Neural progenitor cell (in vitro differentiated cells): ENCODE measurements around the gene ATP2A3. TPM values are rescaled to one million over a fixed set of nuclear protein-coding genes. Genes with fewer than 3 reads are reported as not detected.

ENCODE experiments used
- DNase-seq: peaks from one replicate; pipeline ENCODE4 v3.0.0-alpha.2; 2016; ENCODE audit warnings: low spot score
- H2AFZ ChIP-seq: fragments of 200-600 bp; sonication (generic); replicated peaks from 2 replicates; pipeline ENCODE4 v1.6.1; 2016; ENCODE audit warnings: antibody characterized with exemption
- H3F3A ChIP-seq: fragments of 200-600 bp; sonication (generic); 2 replicates; pipeline ENCODE4 v1.6.1; 2016; ENCODE audit warnings: antibody characterized with exemption, low read depth
- H3K27ac ChIP-seq: fragments of 200-600 bp; sonication (generic); 2 replicates; pipeline ENCODE4 v1.5.1; 2016; ENCODE audit warnings: mild to moderate bottlenecking
- H3K27me3 ChIP-seq: fragments of 200-600 bp; sonication (generic); 2 replicates; pipeline ENCODE4 v1.6.1; 2016; ENCODE audit warnings: mild to moderate bottlenecking, moderate library complexity
- H3K36me3 ChIP-seq: fragments of 200-600 bp; sonication (generic); 2 replicates; pipeline ENCODE4 v1.5.1; 2016
- H3K4me1 ChIP-seq: fragments of 200-600 bp; sonication (generic); 2 replicates; pipeline ENCODE4 v1.6.1; 2016; ENCODE audit warnings: mixed run types
- H3K4me2 ChIP-seq: fragments of 200-600 bp; sonication (generic); 2 replicates; pipeline ENCODE4 v1.6.1; 2016
- H3K4me3 ChIP-seq: fragments of 200-600 bp; sonication (generic); 2 replicates; pipeline ENCODE4 v1.5.1; 2016
- H3K79me2 ChIP-seq: fragments of 200-600 bp; sonication (generic); 2 replicates; pipeline ENCODE4 v1.6.1; 2016; ENCODE audit warnings: low read depth
- H3K9ac ChIP-seq: fragments of 200-600 bp; sonication (generic); 2 replicates; pipeline ENCODE4 v1.6.1; 2016
- H3K9me3 ChIP-seq: fragments of 200-600 bp; sonication (generic); 2 replicates; pipeline ENCODE4 v1.5.1; 2016; ENCODE audit warnings: low read depth
- H4K20me1 ChIP-seq: fragments of 200-600 bp; sonication (generic); 2 replicates; pipeline ENCODE4 v1.6.1; 2016; ENCODE audit warnings: low read depth
- H3K27ac Mint-ChIP-seq: 3 replicates; pipeline ENCODE4 v1.8.0; 2021; ENCODE audit warnings: mixed read lengths
- H3K27me3 Mint-ChIP-seq: 2 replicates; pipeline ENCODE4 v1.8.0; 2022; ENCODE audit warnings: low read depth, mild to moderate bottlenecking, inconsistent platforms, moderate library complexity, mixed read lengths; ENCODE audit not compliant: insufficient read depth
- H3K36me3 Mint-ChIP-seq: 3 replicates; pipeline ENCODE4 v1.8.0; 2021; ENCODE audit warnings: mixed read lengths
- H3K4me1 Mint-ChIP-seq: 3 replicates; pipeline ENCODE4 v1.8.0; 2021; ENCODE audit warnings: mixed read lengths
- H3K4me3 Mint-ChIP-seq: 3 replicates; pipeline ENCODE4 v1.8.0; 2021; ENCODE audit warnings: mild to moderate bottlenecking, moderate library complexity, mixed read lengths
- H3K9me3 Mint-ChIP-seq: 3 replicates; pipeline ENCODE4 v1.8.0; 2020; ENCODE audit warnings: mixed read lengths
- EZH2 ChIP-seq: fragments of 200-600 bp; sonication (generic); IDR thresholded peaks from 2 replicates; pipeline ENCODE4 v1.6.1; 2017; ENCODE audit warnings: antibody characterized with exemption, mild to moderate bottlenecking, moderate library complexity
- EZH2phosphoT487 ChIP-seq: fragments of 200-600 bp; sonication (generic); IDR thresholded peaks from 2 replicates; pipeline ENCODE4 v1.6.1; 2017; ENCODE audit warnings: antibody characterized with exemption
- total RNA-seq: library from RNA; depleted of rRNA; stranded (reverse); fragments of >200 nt; gene quantifications from 2 replicates; pipeline ENCODE4 v1.2.3, GENCODE V29; 2015; ENCODE audit warnings: low replicate concordance
- TF ChIP-seq, protein P1 (sequence below): fragments of 200-600 bp; sonication (generic); IDR thresholded peaks from 2 replicates; pipeline ENCODE4 v1.5.1; 2017; ENCODE audit warnings: antibody characterized with exemption, mild to moderate bottlenecking

ATP2A3 gene
- total RNA-seq, 1 donor from 2014 or later, result 0.65 TPM

DNA sequence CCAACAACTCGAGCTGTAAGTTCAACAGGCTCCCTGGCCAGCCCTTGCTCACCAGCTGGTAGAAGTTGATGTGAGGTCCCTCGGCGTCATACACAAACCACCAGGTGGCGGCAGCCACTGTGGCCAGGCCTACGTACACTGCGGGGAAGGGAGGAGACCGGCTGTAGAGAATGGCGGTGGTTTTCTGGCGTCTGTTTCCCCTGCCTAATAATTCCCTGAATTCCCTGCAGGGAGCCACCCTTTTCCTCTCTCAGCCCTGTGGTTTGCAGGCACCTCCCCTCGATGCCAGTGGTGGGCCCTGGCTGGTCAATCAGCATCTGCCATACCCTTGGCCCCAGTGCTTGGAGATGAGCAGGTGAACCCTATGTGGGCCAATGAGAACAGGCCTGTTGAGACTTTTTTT lies 29.1 kb downstream of the ATP2A3 start:
- no peaks in the 10 kb centered on the region for H3K36me3 Mint-ChIP-seq
- H3K9me3 ChIP-seq, result no peaks in the 10 kb centered on the region

GRCh38 chr17:3929764-3930163 lies 34.5 kb downstream of the ATP2A3 start:
- Mint-ChIP-seq H3K27me3 (peaks cover 6% of the 10 kb centered on the region), H3K4me3 (no peak overlapping the region), H3K4me1 (peaks cover 16% of the 10 kb centered on the region), H3K27ac (no peak overlapping the region), H3K36me3 (no peaks in the 10 kb centered on the region), H3K9me3 (no peaks in the 10 kb centered on the region)
- H3K79me2 ChIP-seq, result no peaks in the 10 kb centered on the region
- H2AFZ ChIP-seq, result no peak overlapping the region
- no peaks in the 10 kb centered on the region for H3K27me3 ChIP-seq
- DNase-seq, result no peak
- H3K9ac ChIP-seq, result no peak overlapping the region
- no peaks in the 10 kb centered on the region for H3K9me3 ChIP-seq
- H3F3A ChIP-seq, result no peaks in the 10 kb centered on the region
- H3K4me2 ChIP-seq, result no peak overlapping the region
- H3K4me3 ChIP-seq, result no peak overlapping the region
- no peak overlapping the region for H3K27ac ChIP-seq
- no peaks in the 10 kb centered on the region for H4K20me1 ChIP-seq
- H3K36me3 ChIP-seq, result no peaks in the 10 kb centered on the region
- TF ChIP-seq EZH2phosphoT487 (no peak), EZH2 (no peak)
- TF ChIP-seq, protein P1, sequence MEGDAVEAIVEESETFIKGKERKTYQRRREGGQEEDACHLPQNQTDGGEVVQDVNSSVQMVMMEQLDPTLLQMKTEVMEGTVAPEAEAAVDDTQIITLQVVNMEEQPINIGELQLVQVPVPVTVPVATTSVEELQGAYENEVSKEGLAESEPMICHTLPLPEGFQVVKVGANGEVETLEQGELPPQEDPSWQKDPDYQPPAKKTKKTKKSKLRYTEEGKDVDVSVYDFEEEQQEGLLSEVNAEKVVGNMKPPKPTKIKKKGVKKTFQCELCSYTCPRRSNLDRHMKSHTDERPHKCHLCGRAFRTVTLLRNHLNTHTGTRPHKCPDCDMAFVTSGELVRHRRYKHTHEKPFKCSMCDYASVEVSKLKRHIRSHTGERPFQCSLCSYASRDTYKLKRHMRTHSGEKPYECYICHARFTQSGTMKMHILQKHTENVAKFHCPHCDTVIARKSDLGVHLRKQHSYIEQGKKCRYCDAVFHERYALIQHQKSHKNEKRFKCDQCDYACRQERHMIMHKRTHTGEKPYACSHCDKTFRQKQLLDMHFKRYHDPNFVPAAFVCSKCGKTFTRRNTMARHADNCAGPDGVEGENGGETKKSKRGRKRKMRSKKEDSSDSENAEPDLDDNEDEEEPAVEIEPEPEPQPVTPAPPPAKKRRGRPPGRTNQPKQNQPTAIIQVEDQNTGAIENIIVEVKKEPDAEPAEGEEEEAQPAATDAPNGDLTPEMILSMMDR, result no peak
- H3K4me1 ChIP-seq, result no peaks in the 10 kb centered on the region

More for the DNA sequence above, 29.1 kb downstream of the ATP2A3 start:
- H3K36me3 ChIP-seq, result no peaks in the 10 kb centered on the region
- H4K20me1 ChIP-seq, result no peaks in the 10 kb centered on the region
- Mint-ChIP-seq H3K27me3 (no peaks in the 10 kb centered on the region), H3K9me3 (no peaks in the 10 kb centered on the region), H3K27ac (no peak overlapping the region), H3K4me3 (no peak overlapping the region), H3K4me1 (peaks cover 7% of the 10 kb centered on the region)
- peak overlapping the region; percentile 70 for H2AFZ ChIP-seq
- no peak overlapping the region for H3K4me3 ChIP-seq
- H3F3A ChIP-seq, result no peaks in the 10 kb centered on the region
- H3K4me2 ChIP-seq, result no peak overlapping the region
- peak; percentile 90 for DNase-seq
- no peak overlapping the region for H3K27ac ChIP-seq
- TF ChIP-seq EZH2phosphoT487, result no peak
- TF ChIP-seq, protein P1, result peak; percentile 77
- no peak for TF ChIP-seq EZH2
- no peaks in the 10 kb centered on the region for H3K4me1 ChIP-seq
- no peaks in the 10 kb centered on the region for H3K79me2 ChIP-seq
- no peak overlapping the region for H3K9ac ChIP-seq
- H3K27me3 ChIP-seq, result no peaks in the 10 kb centered on the region

DNA sequence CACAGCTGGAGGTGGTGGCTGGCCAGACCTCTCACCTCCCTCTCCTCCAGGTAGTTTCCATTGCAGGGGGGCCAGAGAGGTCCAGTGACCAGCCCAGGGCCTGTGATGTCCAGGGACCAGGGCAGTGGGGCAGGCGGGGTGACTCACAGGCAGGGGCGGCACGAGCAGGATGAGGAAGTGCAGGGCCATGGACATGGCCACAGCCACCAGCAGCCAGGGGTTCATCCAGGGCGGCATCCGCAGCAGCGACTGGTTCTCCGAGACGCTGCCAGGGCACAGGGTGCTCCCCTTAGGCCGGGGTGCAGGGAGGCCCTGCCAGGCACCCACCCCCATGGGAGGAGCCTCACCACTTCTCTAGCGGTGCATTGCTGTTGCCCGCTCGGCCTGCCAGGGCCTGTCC lies 35.1 kb downstream of the ATP2A3 start:
- no peaks in the 10 kb centered on the region for H3K9me3 Mint-ChIP-seq
- H3K27me3 Mint-ChIP-seq, result peaks cover 9% of the 10 kb centered on the region
- no peak for TF ChIP-seq EZH2phosphoT487
- TF ChIP-seq EZH2, result no peak
- TF ChIP-seq, protein P1, result no peak
- Histone ChIP-seq H3K27me3 (no peaks in the 10 kb centered on the region), H3K4me1 (no peaks in the 10 kb centered on the region), H3K36me3 (no peaks in the 10 kb centered on the region), H3K4me3 (no peak overlapping the region), H3K9me3 (no peaks in the 10 kb centered on the region), H3K9ac (no peak overlapping the region), H3K79me2 (no peaks in the 10 kb centered on the region), H2AFZ (no peak overlapping the region), H3F3A (no peaks in the 10 kb centered on the region), H3K4me2 (no peak overlapping the region), H3K27ac (no peak overlapping the region), H4K20me1 (no peaks in the 10 kb centered on the region)
- H3K4me1 Mint-ChIP-seq, result peaks cover 19% of the 10 kb centered on the region
- no peak overlapping the region for H3K27ac Mint-ChIP-seq
- H3K4me3 Mint-ChIP-seq, result no peak overlapping the region
- no peak for DNase-seq
- no peaks in the 10 kb centered on the region for H3K36me3 Mint-ChIP-seq
